DND-41 (cell line): ENCODE data around the gene P2RX4.

Experiments
- ATAC-seq: fragments of 200-7000 bp; cut with Tn5 transposase; 3 replicates; pipeline ENCODE4 v1.9.1; 2021; ENCODE audit warnings: low read depth; ENCODE audit not compliant: insufficient read depth
- DNase-seq: peaks from one replicate; pipeline ENCODE4 v3.0.0-alpha.2; 2020
- H2AFZ ChIP-seq: 2 replicates; pipeline ENCODE4 v1.6.0; 2012; ENCODE audit warnings: low read depth, low read length
- H3K27ac ChIP-seq: 2 replicates; pipeline ENCODE4 v1.5.1; 2012; ENCODE audit warnings: low read length, inconsistent platforms
- H3K27me3 ChIP-seq: fragments of 200-600 bp; sonication (generic); 2 replicates; pipeline ENCODE4 v1.6.0; 2012; ENCODE audit warnings: low read length, mild to moderate bottlenecking, inconsistent platforms; ENCODE audit not compliant: insufficient read depth, poor library complexity
- H3K36me3 ChIP-seq: 2 replicates; pipeline ENCODE4 v1.5.1; 2012; ENCODE audit warnings: low read length, inconsistent platforms; ENCODE audit not compliant: insufficient read depth
- H3K4me1 ChIP-seq: 2 replicates; pipeline ENCODE4 v1.5.1; 2012; ENCODE audit warnings: mild to moderate bottlenecking, low read length; ENCODE audit not compliant: insufficient read depth
- H3K4me2 ChIP-seq: 2 replicates; pipeline ENCODE4 v1.6.0; 2012; ENCODE audit warnings: mild to moderate bottlenecking, moderate library complexity, low read length, inconsistent platforms; ENCODE audit not compliant: insufficient read depth
- H3K4me3 ChIP-seq, 2 experiments: fragments of 200-600 bp in 1 of 2; shearing (Covaris generic) in 1 of 2; 2 replicates each; pipeline ENCODE4 v1.5.1; 2012 to 2016; ENCODE audit warnings: inconsistent platforms in 2 of 2, low read length in 2 of 2, mild to moderate bottlenecking in 2 of 2, low read depth in 1 of 2, moderate library complexity in 1 of 2
- H3K79me2 ChIP-seq: 2 replicates; pipeline ENCODE4 v1.6.0; 2012; ENCODE audit warnings: low read length, inconsistent platforms; ENCODE audit not compliant: insufficient read depth
- H3K9ac ChIP-seq: 2 replicates; pipeline ENCODE4 v1.6.0; 2012; ENCODE audit warnings: low read depth, mild to moderate bottlenecking, inconsistent platforms, low read length, moderate library complexity
- H3K9me3 ChIP-seq: 2 replicates; pipeline ENCODE4 v1.5.1; 2012; ENCODE audit warnings: low read length, moderate library complexity, mild to moderate bottlenecking, inconsistent platforms; ENCODE audit not compliant: insufficient read depth, severe bottlenecking
- H4K20me1 ChIP-seq: 2 replicates; pipeline ENCODE4 v1.6.0; 2012; ENCODE audit warnings: low read length; ENCODE audit not compliant: insufficient read depth
- CTCF ChIP-seq: IDR thresholded peaks from 2 replicates; pipeline ENCODE4 v1.5.1; 2012; ENCODE audit warnings: borderline replicate concordance, low read length, moderate library complexity, mild to moderate bottlenecking; ENCODE audit not compliant: poor library complexity, severe bottlenecking; ENCODE audit errors: extremely low read depth
- EZH2 ChIP-seq: IDR thresholded peaks from 3 replicates; pipeline ENCODE4 v1.6.1; 2012; ENCODE audit warnings: borderline replicate concordance, low read depth, mild to moderate bottlenecking, moderate library complexity, low read length, inconsistent platforms; ENCODE audit not compliant: severe bottlenecking

P2RX4 gene

GRCh38 chr12:121167951-121168350, 42.0 kb upstream of the P2RX4 start:
- Histone ChIP-seq H3K27ac (no peak overlapping the region), H3K4me3 (no peak overlapping the region), H3K4me2 (no peak overlapping the region), H3K9me3 (no peaks in the 10 kb centered on the region), H3K79me2 (no peaks in the 10 kb centered on the region), H2AFZ (no peak overlapping the region), H4K20me1 (no peaks in the 10 kb centered on the region), H3K4me1 (no peaks in the 10 kb centered on the region), H3K9ac (no peak overlapping the region), H3K27me3 (no peaks in the 10 kb centered on the region), H3K36me3 (no peaks in the 10 kb centered on the region)
- ATAC-seq = no peak
- no peak for TF ChIP-seq EZH2
- no peak for TF ChIP-seq CTCF
- DNase-seq = no peak

DNA sequence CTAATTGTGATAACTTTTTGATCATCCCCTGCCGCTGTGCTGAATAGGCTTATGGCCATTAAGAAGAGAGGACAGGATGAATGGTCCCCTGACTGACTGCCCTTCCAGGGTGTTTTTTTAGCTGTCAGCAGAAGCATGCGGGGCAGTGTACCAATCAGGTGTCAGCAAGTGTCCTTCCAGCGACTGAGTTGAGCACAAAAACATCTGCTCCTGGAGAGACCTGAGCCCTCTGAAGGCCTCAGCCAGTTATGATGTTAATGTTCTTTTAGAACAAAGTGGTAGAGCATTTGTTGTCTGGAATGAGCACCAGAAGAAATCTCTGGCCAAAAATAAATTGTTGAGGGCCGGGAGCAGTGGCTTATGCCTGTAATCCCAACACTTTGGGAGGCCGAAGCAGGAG, 39.8 kb upstream of the P2RX4 start:
- no peak for DNase-seq
- Histone ChIP-seq H3K79me2 (no peaks in the 10 kb centered on the region), H3K9ac (no peak overlapping the region), H4K20me1 (no peaks in the 10 kb centered on the region), H3K4me1 (no peaks in the 10 kb centered on the region), H2AFZ (no peak overlapping the region), H3K4me2 (no peak overlapping the region), H3K9me3 (no peaks in the 10 kb centered on the region), H3K36me3 (no peaks in the 10 kb centered on the region), H3K27ac (no peak overlapping the region), H3K27me3 (no peaks in the 10 kb centered on the region), H3K4me3 (no peak overlapping the region)
- no peak for TF ChIP-seq CTCF
- no peak for TF ChIP-seq EZH2
- no peak for ATAC-seq

- no peak for TF ChIP-seq CTCF
- no peak for TF ChIP-seq EZH2
- Histone ChIP-seq H3K27me3 (no peaks in the 10 kb centered on the region), H3K4me1 (no peaks in the 10 kb centered on the region), H3K79me2 (no peaks in the 10 kb centered on the region), H3K27ac (no peak overlapping the region), H3K36me3 (no peaks in the 10 kb centered on the region), H3K4me2 (no peak overlapping the region), H3K4me3 (no peak overlapping the region), H4K20me1 (no peaks in the 10 kb centered on the region), H3K9ac (no peak overlapping the region), H2AFZ (no peak overlapping the region), H3K9me3 (no peaks in the 10 kb centered on the region)
- DNase-seq = no peak
- no peak for ATAC-seq
Observed at GRCh38 chr12:121170611-121171260, 39.2 kb upstream of the P2RX4 start.

DNA sequence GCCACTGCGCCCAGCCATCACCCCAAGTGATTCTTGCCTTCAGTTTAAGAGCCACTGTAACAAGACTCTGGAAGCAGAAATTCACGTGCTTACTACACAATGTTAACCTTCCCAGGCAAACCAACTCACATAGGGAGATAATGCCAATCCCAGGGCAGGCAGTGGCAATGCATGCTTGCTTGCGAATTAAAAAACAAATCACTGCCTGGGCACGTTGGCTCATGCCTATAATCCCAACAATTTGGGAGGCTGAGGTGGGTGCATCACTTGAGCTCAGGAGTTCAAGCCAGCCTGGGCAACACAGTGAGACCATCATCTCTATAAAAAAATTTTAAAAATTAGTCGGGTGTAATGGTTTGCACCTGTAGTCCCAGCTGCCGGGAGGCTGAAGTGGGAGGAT, 37.8 kb upstream of the P2RX4 start:
- Histone ChIP-seq H2AFZ (no peak overlapping the region), H3K36me3 (no peaks in the 10 kb centered on the region), H3K4me3 (no peak overlapping the region), H3K27ac (no peak overlapping the region), H3K4me2 (no peak overlapping the region), H3K9me3 (no peaks in the 10 kb centered on the region), H3K4me1 (no peaks in the 10 kb centered on the region), H3K79me2 (no peaks in the 10 kb centered on the region), H4K20me1 (no peaks in the 10 kb centered on the region), H3K9ac (no peak overlapping the region), H3K27me3 (no peaks in the 10 kb centered on the region)
- TF ChIP-seq CTCF (no peak), EZH2 (no peak)
- DNase-seq (no peak), ATAC-seq (no peak)
